Liver (tissue), 3 donors: Measurements from ENCODE around the gene CYFIP1.

Source experiments
- CTCF ChIP-seq: fragments of 150-350 bp; IDR thresholded peaks from 2 replicates; pipeline ENCODE4 v1.5.1; 2017; ENCODE audit warnings: improper control_type of control experiment, low read depth, low read length; ENCODE audit not compliant: missing input control
- EGR1 ChIP-seq, 2 donors: IDR thresholded peaks; 2 replicates each; pipeline ENCODE4 v1.6.1; 2016 to 2018; ENCODE audit warnings: antibody characterized with exemption in 2 of 2, low read depth in 2 of 2
- GABPA ChIP-seq, 2 donors: IDR thresholded peaks in 1 of 2; conservative IDR thresholded peaks in 1 of 2; 2 replicates each; pipeline ENCODE4 v1.6.1; 2016; ENCODE audit warnings: antibody characterized with exemption in 2 of 2, mild to moderate bottlenecking in 1 of 2, moderate library complexity in 1 of 2
- MAX ChIP-seq: IDR thresholded peaks from 2 replicates; pipeline ENCODE4 v1.6.1; 2016; ENCODE audit warnings: antibody characterized with exemption
- donor health status: healthy.
- donor health status: healthy.

GRCh38 chr15:22960556-22960955 is 19.6 kb downstream of the CYFIP1 start:
- TF ChIP-seq CTCF (no peak), MAX (no peak), GABPA (IDR thresholded peaks at IDR 0.05 in 1 of 2, conservative IDR thresholded peaks at IDR 0.05 in 1 of 2) (no peak), EGR1 (IDR thresholded peaks at IDR 0.05; ENCODE audit: low read depth in 2 of 2) (no peak)
